ENCODE results near the gene GALNT2. TPM values are rescaled to one million over a fixed set of nuclear protein-coding genes. Genes with fewer than 3 reads are reported as not detected.
A peak's percentile ranks its signal among the peaks of the same experiment; 100 is the strongest.

GALNT2 gene
- total and polyA plus RNA-seq, 9 of the 15 experiments (the other 6 are each of a cell fraction or from before 2014, with no cell fraction given): 1.6 to 106 (median 51.9) TPM

- TF ChIP-seq, protein P1, sequence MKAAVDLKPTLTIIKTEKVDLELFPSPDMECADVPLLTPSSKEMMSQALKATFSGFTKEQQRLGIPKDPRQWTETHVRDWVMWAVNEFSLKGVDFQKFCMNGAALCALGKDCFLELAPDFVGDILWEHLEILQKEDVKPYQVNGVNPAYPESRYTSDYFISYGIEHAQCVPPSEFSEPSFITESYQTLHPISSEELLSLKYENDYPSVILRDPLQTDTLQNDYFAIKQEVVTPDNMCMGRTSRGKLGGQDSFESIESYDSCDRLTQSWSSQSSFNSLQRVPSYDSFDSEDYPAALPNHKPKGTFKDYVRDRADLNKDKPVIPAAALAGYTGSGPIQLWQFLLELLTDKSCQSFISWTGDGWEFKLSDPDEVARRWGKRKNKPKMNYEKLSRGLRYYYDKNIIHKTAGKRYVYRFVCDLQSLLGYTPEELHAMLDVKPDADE (conservative IDR thresholded peaks at IDR 0.05; ENCODE audit: control insufficient read depth, low read depth, low read length): no peak
- TF ChIP-seq, protein P2, sequence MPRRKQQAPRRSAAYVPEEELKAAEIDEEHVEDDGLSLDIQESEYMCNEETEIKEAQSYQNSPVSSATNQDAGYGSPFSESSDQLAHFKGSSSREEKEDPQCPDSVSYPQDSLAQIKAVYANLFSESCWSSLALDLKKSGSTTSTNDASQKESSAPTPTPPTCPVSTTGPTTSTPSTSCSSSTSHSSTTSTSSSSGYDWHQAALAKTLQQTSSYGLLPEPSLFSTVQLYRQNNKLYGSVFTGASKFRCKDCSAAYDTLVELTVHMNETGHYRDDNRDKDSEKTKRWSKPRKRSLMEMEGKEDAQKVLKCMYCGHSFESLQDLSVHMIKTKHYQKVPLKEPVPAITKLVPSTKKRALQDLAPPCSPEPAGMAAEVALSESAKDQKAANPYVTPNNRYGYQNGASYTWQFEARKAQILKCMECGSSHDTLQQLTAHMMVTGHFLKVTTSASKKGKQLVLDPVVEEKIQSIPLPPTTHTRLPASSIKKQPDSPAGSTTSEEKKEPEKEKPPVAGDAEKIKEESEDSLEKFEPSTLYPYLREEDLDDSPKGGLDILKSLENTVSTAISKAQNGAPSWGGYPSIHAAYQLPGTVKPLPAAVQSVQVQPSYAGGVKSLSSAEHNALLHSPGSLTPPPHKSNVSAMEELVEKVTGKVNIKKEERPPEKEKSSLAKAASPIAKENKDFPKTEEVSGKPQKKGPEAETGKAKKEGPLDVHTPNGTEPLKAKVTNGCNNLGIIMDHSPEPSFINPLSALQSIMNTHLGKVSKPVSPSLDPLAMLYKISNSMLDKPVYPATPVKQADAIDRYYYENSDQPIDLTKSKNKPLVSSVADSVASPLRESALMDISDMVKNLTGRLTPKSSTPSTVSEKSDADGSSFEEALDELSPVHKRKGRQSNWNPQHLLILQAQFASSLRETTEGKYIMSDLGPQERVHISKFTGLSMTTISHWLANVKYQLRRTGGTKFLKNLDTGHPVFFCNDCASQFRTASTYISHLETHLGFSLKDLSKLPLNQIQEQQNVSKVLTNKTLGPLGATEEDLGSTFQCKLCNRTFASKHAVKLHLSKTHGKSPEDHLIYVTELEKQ (CRISPR knock-in tag; IDR thresholded peaks at IDR 0.05): no peak
- TF ChIP-seq TAF1 (IDR thresholded peaks at IDR 0.05; ENCODE audit: control insufficient read depth, extremely low read depth, insufficient read depth, low read length, severe bottlenecking): no peak
- no peak for TF ChIP-seq TFAM (CRISPR knock-in tag; conservative IDR thresholded peaks at IDR 0.05)
- TF ChIP-seq TCF3 (CRISPR knock-in tag; IDR thresholded peaks at IDR 0.05): 0 out of 2 replicates have a peak, but pooled peaks have one; percentile 16
- TF ChIP-seq NR4A1 (CRISPR knock-in tag; IDR thresholded peaks at IDR 0.05): 0 out of 2 replicates have a peak, but pooled peaks have one; percentile 55
- peak; percentile 70; the same call in 1 of the 2 replicates for TF ChIP-seq NR4A1 (tag; IDR thresholded peaks at IDR 0.05)
- TF ChIP-seq ARID1B (IDR thresholded peaks at IDR 0.05): no peak
- TF ChIP-seq, protein P3, sequence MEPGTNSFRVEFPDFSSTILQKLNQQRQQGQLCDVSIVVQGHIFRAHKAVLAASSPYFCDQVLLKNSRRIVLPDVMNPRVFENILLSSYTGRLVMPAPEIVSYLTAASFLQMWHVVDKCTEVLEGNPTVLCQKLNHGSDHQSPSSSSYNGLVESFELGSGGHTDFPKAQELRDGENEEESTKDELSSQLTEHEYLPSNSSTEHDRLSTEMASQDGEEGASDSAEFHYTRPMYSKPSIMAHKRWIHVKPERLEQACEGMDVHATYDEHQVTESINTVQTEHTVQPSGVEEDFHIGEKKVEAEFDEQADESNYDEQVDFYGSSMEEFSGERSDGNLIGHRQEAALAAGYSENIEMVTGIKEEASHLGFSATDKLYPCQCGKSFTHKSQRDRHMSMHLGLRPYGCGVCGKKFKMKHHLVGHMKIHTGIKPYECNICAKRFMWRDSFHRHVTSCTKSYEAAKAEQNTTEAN (CRISPR knock-in tag; IDR thresholded peaks at IDR 0.05): no peak
- TF ChIP-seq ZBTB26 (CRISPR knock-in tag; IDR thresholded peaks at IDR 0.05): no peak
- no peak for TF ChIP-seq ZNF282 (CRISPR knock-in tag; IDR thresholded peaks at IDR 0.05)
- TF ChIP-seq, protein P4, sequence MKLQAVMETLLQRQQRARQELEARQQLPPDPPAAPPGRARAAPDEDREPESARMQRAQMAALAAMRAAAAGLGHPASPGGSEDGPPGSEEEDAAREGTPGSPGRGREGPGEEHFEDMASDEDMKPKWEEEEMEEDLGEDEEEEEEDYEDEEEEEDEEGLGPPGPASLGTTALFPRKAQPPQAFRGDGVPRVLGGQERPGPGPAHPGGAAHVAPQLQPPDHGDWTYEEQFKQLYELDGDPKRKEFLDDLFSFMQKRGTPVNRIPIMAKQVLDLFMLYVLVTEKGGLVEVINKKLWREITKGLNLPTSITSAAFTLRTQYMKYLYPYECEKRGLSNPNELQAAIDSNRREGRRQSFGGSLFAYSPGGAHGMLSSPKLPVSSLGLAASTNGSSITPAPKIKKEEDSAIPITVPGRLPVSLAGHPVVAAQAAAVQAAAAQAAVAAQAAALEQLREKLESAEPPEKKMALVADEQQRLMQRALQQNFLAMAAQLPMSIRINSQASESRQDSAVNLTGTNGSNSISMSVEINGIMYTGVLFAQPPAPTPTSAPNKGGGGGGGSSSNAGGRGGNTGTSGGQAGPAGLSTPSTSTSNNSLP (IDR thresholded peaks at IDR 0.05; ENCODE audit: borderline replicate concordance, low read depth, low read length): no peak
- no peak for TF ChIP-seq WHSC1 (IDR thresholded peaks at IDR 0.05; ENCODE audit: low read length)
- no peak for TF ChIP-seq CREBBP (IDR thresholded peaks at IDR 0.05; ENCODE audit: low read depth, low read length)
- TF ChIP-seq SRSF3 (IDR thresholded peaks at IDR 0.05; ENCODE audit: insufficient read depth, low read length): no peak
- no peak for TF ChIP-seq MTA1 (IDR thresholded peaks at IDR 0.05; ENCODE audit: borderline replicate concordance)
Measured at GRCh38 chr1:230124186-230125128, 57.4 kb downstream of the GALNT2 start (continued).

All from K562 (cell line).